Upper lobe of right lung (tissue), 1 donor: Measurements from ENCODE around the gene ATP13A3. TPM values are rescaled to one million over a fixed set of nuclear protein-coding genes. Genes with fewer than 3 reads are reported as not detected.
A peak's percentile ranks its signal among the peaks of the same experiment; 100 is the strongest.

ENCODE experiments used
- ATAC-seq: fragments of 200-7000 bp; cut with Tn5 transposase; one replicate; pipeline ENCODE4 v1.9.1; 2020; ENCODE audit warnings: mild to moderate bottlenecking, moderate library complexity
- DNase-seq: peaks from one replicate; pipeline ENCODE4 v3.0.0-alpha.2; 2020
- H3K27ac ChIP-seq: fragments of 200-600 bp; one replicate; pipeline ENCODE4 v1.8.0; 2022
- H3K27me3 ChIP-seq: fragments of 200-600 bp; one replicate; pipeline ENCODE4 v1.8.0; 2022; ENCODE audit warnings: mild to moderate bottlenecking
- H3K36me3 ChIP-seq: fragments of 200-600 bp; one replicate; pipeline ENCODE4 v1.8.0; 2022
- H3K4me1 ChIP-seq: fragments of 200-600 bp; one replicate; pipeline ENCODE4 v1.8.0; 2022
- H3K4me3 ChIP-seq: fragments of 200-600 bp; one replicate; pipeline ENCODE4 v1.8.0; 2022; ENCODE audit warnings: mild to moderate bottlenecking
- H3K9me3 ChIP-seq: fragments of 200-600 bp; one replicate; pipeline ENCODE4 v1.8.0; 2022
- CTCF ChIP-seq: fragments of 200-600 bp; IDR thresholded peaks from one replicate; pipeline ENCODE4 v1.8.0; 2022; ENCODE audit warnings: antibody characterized with exemption
- intact Hi-C: fragments of 100-400 bp; cut with DNase I; formaldehyde crosslinking; loops from one replicate; pipeline ENCODE4 v1.11.0; 2022
- total RNA-seq: library from RNA; stranded (reverse); fragmentation: NEBNext Ultra II Directional; extraction: Animal tissue kit (Norgen Biotek cat#: 25700); gene quantifications from one replicate; pipeline ENCODE4 v1.2.1, GENCODE V29; 2021
- donor health status: DM: no; HTN: yes; CAD: no; lungs with severe emphysema.

ATP13A3 gene
- total RNA-seq, 1 donor from 2014 or later, result 101 TPM

DNA sequence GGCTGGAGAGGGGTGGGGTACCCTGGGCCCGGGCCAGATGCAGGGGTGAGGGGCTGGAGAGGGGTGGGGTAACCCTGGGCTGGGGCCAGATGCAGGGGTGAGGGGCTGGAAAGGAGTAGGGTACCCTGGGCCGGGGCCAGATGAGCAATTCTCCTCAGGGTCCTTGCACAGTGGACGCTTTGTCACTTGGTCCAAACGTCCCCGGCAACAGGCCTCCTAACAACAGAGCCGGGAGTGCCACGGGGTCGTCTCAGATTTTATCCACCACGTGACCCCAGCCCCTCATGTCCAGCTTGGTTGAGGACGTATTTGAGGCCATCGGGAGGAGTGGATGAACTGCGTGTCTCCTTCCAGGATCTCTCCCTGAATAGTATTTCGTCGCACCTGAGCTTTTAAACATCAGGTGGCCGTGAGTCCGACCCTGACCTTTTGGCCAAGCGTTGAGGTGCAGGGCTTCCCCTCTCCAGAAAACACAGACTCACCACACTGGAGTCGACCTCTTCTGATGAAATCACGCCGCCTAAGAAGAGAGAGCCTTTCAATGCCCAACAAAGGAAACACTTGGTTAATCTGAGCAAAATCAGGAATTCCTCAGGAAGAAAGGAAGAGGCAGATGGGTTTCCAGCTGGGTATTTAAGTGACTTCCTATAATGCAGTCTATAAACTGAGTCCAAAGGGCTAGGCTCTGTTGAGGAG, 104.5 kb downstream of the ATP13A3 start:
- ATAC-seq (no peak), DNase-seq (peak; percentile 57)
- H3K27ac ChIP-seq, result no peak overlapping the region
- no peaks in the 10 kb centered on the region for H3K4me1 ChIP-seq
- H3K36me3 ChIP-seq, result no peaks in the 10 kb centered on the region
- intact Hi-C loops, result no loop called here
- no peaks in the 10 kb centered on the region for H3K9me3 ChIP-seq
- H3K27me3 ChIP-seq, result peaks cover 11% of the 10 kb centered on the region
- TF ChIP-seq CTCF, result no peak
- no peak overlapping the region for H3K4me3 ChIP-seq

- ATAC-seq, result peak; percentile 64
- Histone ChIP-seq H3K4me1 (no peaks in the 10 kb centered on the region), H3K36me3 (no peaks in the 10 kb centered on the region), H3K27ac (no peak overlapping the region), H3K9me3 (no peaks in the 10 kb centered on the region), H3K27me3 (peaks cover 11% of the 10 kb centered on the region), H3K4me3 (no peak overlapping the region)
- intact Hi-C loops, result no loop called here
- no peak for TF ChIP-seq CTCF
- peak; percentile 60 for DNase-seq
Measured at GRCh38 chr3:194381460-194381875, 105.3 kb downstream of the ATP13A3 start.

DNA sequence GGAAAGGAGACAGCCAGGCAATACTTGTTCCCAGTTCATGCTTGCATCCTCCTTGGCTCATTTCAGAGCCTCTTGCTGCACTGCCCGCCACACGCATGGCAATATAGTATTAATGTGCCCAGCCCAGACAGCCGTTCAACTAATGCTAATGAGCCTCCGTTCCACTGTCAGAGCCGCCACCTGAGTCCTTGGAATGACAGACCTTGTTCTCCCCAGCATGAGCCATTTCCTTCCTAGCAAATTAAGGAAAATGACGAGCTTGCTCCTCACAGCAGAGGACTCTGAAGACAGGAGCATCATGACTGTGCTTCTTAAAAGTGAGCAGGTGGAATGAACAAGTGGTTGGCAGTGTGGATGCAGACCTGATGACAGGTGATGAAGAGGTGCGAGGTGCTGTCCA, 106.5 kb downstream of the ATP13A3 start:
- ATAC-seq, result no peak
- intact Hi-C loops, result no loop called here
- no peak for TF ChIP-seq CTCF
- no peak for DNase-seq
- Histone ChIP-seq H3K4me1 (no peaks in the 10 kb centered on the region), H3K4me3 (no peak overlapping the region), H3K36me3 (no peaks in the 10 kb centered on the region), H3K9me3 (no peaks in the 10 kb centered on the region), H3K27me3 (peaks cover 11% of the 10 kb centered on the region), H3K27ac (no peak overlapping the region)

- Histone ChIP-seq H3K4me1 (no peaks in the 10 kb centered on the region), H3K4me3 (no peak overlapping the region), H3K36me3 (no peaks in the 10 kb centered on the region), H3K27me3 (peaks cover 11% of the 10 kb centered on the region), H3K9me3 (no peaks in the 10 kb centered on the region), H3K27ac (no peak overlapping the region)
- ATAC-seq (no peak), DNase-seq (peak; percentile 23)
- TF ChIP-seq CTCF, result no peak
- intact Hi-C loops, result no loop called here
Measured at GRCh38 chr3:194379651-194380050, 107.2 kb downstream of the ATP13A3 start.

DNA sequence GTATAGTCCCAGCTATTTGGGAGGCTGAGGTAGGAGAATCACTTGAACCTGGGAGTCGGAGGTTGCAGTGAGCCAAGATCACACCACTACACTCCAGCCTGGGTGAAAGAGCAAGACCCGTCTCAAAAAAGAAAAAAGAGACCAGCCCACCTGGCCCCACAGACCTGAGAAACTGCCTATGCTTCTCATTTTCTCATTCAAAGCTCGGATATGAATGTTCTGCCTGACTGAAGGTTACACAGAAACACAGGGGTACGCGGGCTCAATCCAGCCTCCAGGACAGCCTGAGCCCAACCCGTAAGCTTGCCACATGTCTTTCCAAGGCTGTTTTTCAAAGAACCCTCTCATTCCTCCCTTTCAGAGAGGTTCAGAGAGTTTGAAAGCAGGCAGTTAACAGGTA, 107.6 kb downstream of the ATP13A3 start:
- DNase-seq (peak; percentile 23), ATAC-seq (no peak)
- TF ChIP-seq CTCF, result no peak
- no peaks in the 10 kb centered on the region for H3K9me3 ChIP-seq
- H3K36me3 ChIP-seq, result no peaks in the 10 kb centered on the region
- peaks cover 11% of the 10 kb centered on the region for H3K27me3 ChIP-seq
- no peak overlapping the region for H3K27ac ChIP-seq
- no peaks in the 10 kb centered on the region for H3K4me1 ChIP-seq
- intact Hi-C loops, result no loop called here
- no peak overlapping the region for H3K4me3 ChIP-seq

GRCh38 chr3:194377708-194378107, 109.1 kb downstream of the ATP13A3 start:
- TF ChIP-seq CTCF, result no peak
- H3K27me3 ChIP-seq, result peaks cover 11% of the 10 kb centered on the region
- H3K27ac ChIP-seq, result no peak overlapping the region
- intact Hi-C loops, result no loop called here
- no peak overlapping the region for H3K4me3 ChIP-seq
- no peaks in the 10 kb centered on the region for H3K9me3 ChIP-seq
- H3K36me3 ChIP-seq, result no peaks in the 10 kb centered on the region
- ATAC-seq (no peak), DNase-seq (no peak)
- no peaks in the 10 kb centered on the region for H3K4me1 ChIP-seq
